ENCODE measurements around the gene STAU1.

The STAU1 gene

GRCh38 chr20:49187851-49188641 is at the start of gene STAU1:
STAU1 (minus strand) TSS chr20:49188334; CDS start chr20:49166201, 22,133 bp downstream.
- peak; percentile 69 for DNase-seq (ENCODE audit: low read depth)
- peak within 1 kb of the TSS; percentile 78 for H3K4me3 ChIP-seq (ENCODE audit: control insufficient read depth, low read depth, low read length)
- no peak for TF ChIP-seq CTCF (IDR thresholded peaks at IDR 0.05; ENCODE audit: control insufficient read depth, insufficient read depth, low read depth, low read length, missing control alignments)

GRCh38 chr20:49237531-49237930 is 49.4 kb upstream of the STAU1 start:
- TF ChIP-seq CTCF (IDR thresholded peaks at IDR 0.05; ENCODE audit: control insufficient read depth, insufficient read depth, low read depth, low read length, missing control alignments), result no peak
- H3K4me3 ChIP-seq (ENCODE audit: control insufficient read depth, low read depth, low read length), result no peak overlapping the region
- DNase-seq (ENCODE audit: low read depth), result no peak

- no peak for DNase-seq (ENCODE audit: low read depth)
- no peak overlapping the region for H3K4me3 ChIP-seq (ENCODE audit: control insufficient read depth, low read depth, low read length)
- no peak for TF ChIP-seq CTCF (IDR thresholded peaks at IDR 0.05; ENCODE audit: control insufficient read depth, insufficient read depth, low read depth, low read length, missing control alignments)
Measured at GRCh38 chr20:49236301-49236700, 48.2 kb upstream of the STAU1 start.

GRCh38 chr20:49234831-49235230 is 46.7 kb upstream of the STAU1 start:
- DNase-seq (ENCODE audit: low read depth), result no peak
- no peak for TF ChIP-seq CTCF (IDR thresholded peaks at IDR 0.05; ENCODE audit: control insufficient read depth, insufficient read depth, low read depth, low read length, missing control alignments)
- H3K4me3 ChIP-seq (ENCODE audit: control insufficient read depth, low read depth, low read length), result no peak overlapping the region

GRCh38 chr20:49233226-49233625 is 45.1 kb upstream of the STAU1 start:
- DNase-seq (ENCODE audit: low read depth), result no peak

GRCh38 chr20:49231471-49231870 is 43.3 kb upstream of the STAU1 start:
- no peak for DNase-seq (ENCODE audit: low read depth)
- H3K4me3 ChIP-seq (ENCODE audit: control insufficient read depth, low read depth, low read length), result no peak overlapping the region
- no peak for TF ChIP-seq CTCF (IDR thresholded peaks at IDR 0.05; ENCODE audit: control insufficient read depth, insufficient read depth, low read depth, low read length, missing control alignments)

More at GRCh38 chr20:49233226-49233625, 45.1 kb upstream of the STAU1 start:
- H3K4me3 ChIP-seq (ENCODE audit: control insufficient read depth, low read depth, low read length), result no peak overlapping the region
- TF ChIP-seq CTCF (IDR thresholded peaks at IDR 0.05; ENCODE audit: control insufficient read depth, insufficient read depth, low read depth, low read length, missing control alignments), result no peak
